Measurements from ENCODE around the gene PLB1.

PLB1 gene

GRCh38 chr2:28628506-28628905, 132.6 kb downstream of the PLB1 start:
- Histone ChIP-seq H3K36me3 (ENCODE audit: insufficient read depth, low read length) (no peaks in the 10 kb centered on the region), H3K27ac (ENCODE audit: low read depth, low read length, poor library complexity, severe bottlenecking) (no peak overlapping the region), H3K79me2 (ENCODE audit: insufficient read depth, low read length) (no peaks in the 10 kb centered on the region), H3K9ac (ENCODE audit: low read length) (no peak overlapping the region), H3K9me3 (ENCODE audit: low read length) (no peaks in the 10 kb centered on the region), H3K27me3 (ENCODE audit: insufficient read depth, low read length) (no peaks in the 10 kb centered on the region), H3K4me3 (ENCODE audit: low read depth, low read length, poor library complexity, severe bottlenecking) (no peak overlapping the region), H3K4me2 (ENCODE audit: low read length) (no peak overlapping the region), H3K9me2 (ENCODE audit: low read depth, low read length) (no peaks in the 10 kb centered on the region), H2AFZ (ENCODE audit: low read length) (no peak overlapping the region), H3F3A (ENCODE audit: insufficient read depth, low read length) (no peaks in the 10 kb centered on the region), H3K4me1 (ENCODE audit: insufficient read depth, low read length, severe bottlenecking) (no peaks in the 10 kb centered on the region), H4K20me1 (ENCODE audit: insufficient read depth, low read length) (no peaks in the 10 kb centered on the region)
- TF ChIP-seq CTCF (IDR thresholded peaks at IDR 0.05; ENCODE audit: low read length) (no peak), EZH2 (IDR thresholded peaks at IDR 0.05; ENCODE audit: borderline replicate concordance, low read length) (no peak)

DNA sequence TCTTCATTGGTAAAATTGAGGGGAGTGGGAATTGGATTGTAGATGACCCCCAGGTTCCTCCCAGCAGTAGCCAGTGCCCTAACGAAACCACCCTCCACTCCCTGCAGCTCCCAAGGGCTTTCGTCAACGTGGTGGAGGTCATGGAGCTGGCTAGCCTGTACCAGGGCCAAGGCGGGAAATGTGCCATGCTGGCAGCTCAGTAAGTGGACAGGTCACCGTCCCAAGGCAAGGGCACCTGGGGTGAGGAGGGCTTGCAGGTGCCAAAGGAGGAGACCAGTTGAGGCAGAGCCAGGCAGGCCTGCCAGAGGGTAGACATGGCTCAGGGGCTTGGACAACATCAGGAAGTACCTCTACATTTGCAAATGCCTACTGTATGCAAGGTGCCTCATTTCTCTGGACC, 133.1 kb downstream of the PLB1 start:
- Histone ChIP-seq H3K4me1 (ENCODE audit: insufficient read depth, low read length, severe bottlenecking) (no peaks in the 10 kb centered on the region), H3K27ac (ENCODE audit: low read depth, low read length, poor library complexity, severe bottlenecking) (no peak overlapping the region), H3F3A (ENCODE audit: insufficient read depth, low read length) (no peaks in the 10 kb centered on the region), H3K36me3 (ENCODE audit: insufficient read depth, low read length) (no peaks in the 10 kb centered on the region), H3K9me2 (ENCODE audit: low read depth, low read length) (no peaks in the 10 kb centered on the region), H3K4me3 (ENCODE audit: low read depth, low read length, poor library complexity, severe bottlenecking) (no peak overlapping the region), H3K79me2 (ENCODE audit: insufficient read depth, low read length) (no peaks in the 10 kb centered on the region), H3K9ac (ENCODE audit: low read length) (no peak overlapping the region), H3K9me3 (ENCODE audit: low read length) (no peaks in the 10 kb centered on the region), H3K4me2 (ENCODE audit: low read length) (no peak overlapping the region), H2AFZ (ENCODE audit: low read length) (no peak overlapping the region), H4K20me1 (ENCODE audit: insufficient read depth, low read length) (no peaks in the 10 kb centered on the region), H3K27me3 (ENCODE audit: insufficient read depth, low read length) (no peaks in the 10 kb centered on the region)
- TF ChIP-seq CTCF (IDR thresholded peaks at IDR 0.05; ENCODE audit: low read length) (no peak), EZH2 (IDR thresholded peaks at IDR 0.05; ENCODE audit: borderline replicate concordance, low read length) (no peak)

GRCh38 chr2:28629910-28630309, 134.1 kb downstream of the PLB1 start:
- Histone ChIP-seq H3K27ac (ENCODE audit: low read depth, low read length, poor library complexity, severe bottlenecking) (no peak overlapping the region), H4K20me1 (ENCODE audit: insufficient read depth, low read length) (no peaks in the 10 kb centered on the region), H3K4me1 (ENCODE audit: insufficient read depth, low read length, severe bottlenecking) (no peaks in the 10 kb centered on the region), H3K36me3 (ENCODE audit: insufficient read depth, low read length) (no peaks in the 10 kb centered on the region), H3K79me2 (ENCODE audit: insufficient read depth, low read length) (no peaks in the 10 kb centered on the region), H3K27me3 (ENCODE audit: insufficient read depth, low read length) (0 out of 2 replicates have a peak, but pooled peaks cover 4% of the 10 kb centered on the region), H3K4me3 (ENCODE audit: low read depth, low read length, poor library complexity, severe bottlenecking) (no peak overlapping the region), H3F3A (ENCODE audit: insufficient read depth, low read length) (no peaks in the 10 kb centered on the region), H3K9ac (ENCODE audit: low read length) (no peak overlapping the region), H3K9me2 (ENCODE audit: low read depth, low read length) (no peaks in the 10 kb centered on the region), H3K4me2 (ENCODE audit: low read length) (no peak overlapping the region), H3K9me3 (ENCODE audit: low read length) (no peaks in the 10 kb centered on the region), H2AFZ (ENCODE audit: low read length) (no peak overlapping the region)
- TF ChIP-seq CTCF (IDR thresholded peaks at IDR 0.05; ENCODE audit: low read length) (no peak), EZH2 (IDR thresholded peaks at IDR 0.05; ENCODE audit: borderline replicate concordance, low read length) (no peak)

Data from OCI-LY1 (cell line).